Inflammatory macrophage treated with lipopolysaccharide for 1 hour (primary cell): ENCODE data around the gene TOP1.

Experiments
- DNase-seq, 2 donors: peaks; one replicate each; pipeline ENCODE4 v3.0.0-alpha.2; 2020 to 2022

TOP1 gene

GRCh38 chr20:41038149-41038877 is 9.7 kb downstream of the TOP1 start:
- DNase-seq, result no peak

GRCh38 chr20:41038878-41039404 is 10.3 kb downstream of the TOP1 start:
- DNase-seq, result no peak

GRCh38 chr20:41040855-41041254 is 12.2 kb downstream of the TOP1 start:
- DNase-seq, result no peak

GRCh38 chr20:41041693-41042092 is 13.1 kb downstream of the TOP1 start:
- no peak for DNase-seq

- DNase-seq, result no peak
Measured at GRCh38 chr20:41044409-41045062, 15.9 kb downstream of the TOP1 start.

- no peak for DNase-seq
Measured at GRCh38 chr20:41045671-41046070, 17.0 kb downstream of the TOP1 start.

- DNase-seq, result no peak
Measured at GRCh38 chr20:41046716-41047115, 18.1 kb downstream of the TOP1 start.

GRCh38 chr20:41047279-41047974 is 18.8 kb downstream of the TOP1 start:
- no peak for DNase-seq

- DNase-seq, result peak; percentile 61 to 71
Measured at GRCh38 chr20:41047975-41048305, 19.3 kb downstream of the TOP1 start.

GRCh38 chr20:41048461-41049301 is 20.1 kb downstream of the TOP1 start:
- no peak for DNase-seq

- no peak for DNase-seq
Measured at GRCh38 chr20:41049451-41049850, 20.8 kb downstream of the TOP1 start.

- DNase-seq, result peak in 1 of 2 donors; percentile 21
Measured at GRCh38 chr20:41050361-41051008, 21.9 kb downstream of the TOP1 start.

- DNase-seq, result peak; percentile 42 to 46
Measured at GRCh38 chr20:41051009-41051825, 22.6 kb downstream of the TOP1 start.

GRCh38 chr20:41052742-41053419 is 24.3 kb downstream of the TOP1 start:
- DNase-seq, result no peak

- peak in 1 of 2 donors; percentile 62 for DNase-seq
Measured at GRCh38 chr20:41054070-41054846, 25.6 kb downstream of the TOP1 start.

GRCh38 chr20:41054847-41055230 is 26.2 kb downstream of the TOP1 start:
- DNase-seq, result no peak

GRCh38 chr20:41055679-41056078 is 27.1 kb downstream of the TOP1 start:
- DNase-seq, result no peak

- DNase-seq, result peak; percentile 81 to 98
Measured at GRCh38 chr20:41057999-41058673, 29.5 kb downstream of the TOP1 start.
